A549 treated with dexamethasone at 1 μM for 4 hours (cell line): ENCODE measurements around the gene GJC2. TPM values are rescaled to one million over a fixed set of nuclear protein-coding genes. Genes with fewer than 3 reads are reported as not detected.

Source experiments
- total RNA-seq: library from RNA; stranded (reverse); fragments of 200-300 nt; extraction: Qiagen RNA extraction; gene quantifications from 5 replicates; pipeline ENCODE4 v1.2.3, GENCODE V29; 2022

The GJC2 gene
- 0.14 to 0.47 TPM (median 0.27 TPM) in 5 replicates for total RNA-seq

DNA sequence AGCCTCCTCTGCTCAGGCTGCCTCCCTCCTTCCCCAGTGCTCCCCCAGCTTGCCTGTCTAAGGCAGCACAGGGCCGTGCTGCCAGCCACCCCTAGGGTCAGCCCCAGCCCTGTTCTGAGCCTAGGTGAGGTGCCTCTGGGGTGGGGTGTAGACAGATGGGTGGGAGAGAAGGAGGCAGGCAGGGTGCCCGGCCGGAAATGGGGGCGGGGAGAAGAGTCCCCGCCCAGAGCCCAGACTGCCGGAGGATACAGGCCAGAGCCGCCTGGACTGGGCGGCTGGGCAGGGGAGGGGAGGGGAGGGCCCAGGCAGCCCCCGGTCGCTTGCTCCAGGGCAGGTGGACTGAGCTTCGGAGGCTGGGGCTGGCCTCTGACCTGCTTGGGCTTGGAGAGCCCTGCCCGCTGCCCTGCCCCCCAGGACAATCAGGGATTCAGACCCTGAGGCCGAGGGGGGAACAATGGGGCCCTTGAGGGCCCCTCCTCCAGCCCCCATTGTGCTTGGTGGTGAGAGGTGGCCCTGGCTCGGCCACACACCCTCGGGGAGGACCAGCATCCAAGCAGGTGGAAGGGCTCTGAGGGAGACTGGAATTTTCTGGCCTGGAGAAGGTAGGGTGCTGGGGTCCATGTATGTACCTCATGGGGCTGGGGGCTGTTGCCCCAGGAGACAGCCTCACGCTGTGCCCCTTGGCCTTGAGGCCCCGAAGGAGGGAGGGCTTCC, at the start of gene GJC2:
Gene GJC2 (plus strand): TSS at position 525 of the 714 bp plus-strand sequence. CDS start 7,829 bp downstream, outside the sequence.

GRCh38 chr1:228102791-228103620, 46.7 kb upstream of the GJC2 start, which contains the start of gene C1orf35:
TSS of gene C1orf35 (minus strand) at chr1:228103325. CDS start at chr1:228103227, 98 bp downstream.

GRCh38 chr1:228109073-228109961, 40.4 kb upstream of the GJC2 start, which contains the start of gene MRPL55:
TSS of gene MRPL55 (minus strand) at chr1:228109299. CDS start at chr1:228108260, 1,039 bp downstream.

DNA sequence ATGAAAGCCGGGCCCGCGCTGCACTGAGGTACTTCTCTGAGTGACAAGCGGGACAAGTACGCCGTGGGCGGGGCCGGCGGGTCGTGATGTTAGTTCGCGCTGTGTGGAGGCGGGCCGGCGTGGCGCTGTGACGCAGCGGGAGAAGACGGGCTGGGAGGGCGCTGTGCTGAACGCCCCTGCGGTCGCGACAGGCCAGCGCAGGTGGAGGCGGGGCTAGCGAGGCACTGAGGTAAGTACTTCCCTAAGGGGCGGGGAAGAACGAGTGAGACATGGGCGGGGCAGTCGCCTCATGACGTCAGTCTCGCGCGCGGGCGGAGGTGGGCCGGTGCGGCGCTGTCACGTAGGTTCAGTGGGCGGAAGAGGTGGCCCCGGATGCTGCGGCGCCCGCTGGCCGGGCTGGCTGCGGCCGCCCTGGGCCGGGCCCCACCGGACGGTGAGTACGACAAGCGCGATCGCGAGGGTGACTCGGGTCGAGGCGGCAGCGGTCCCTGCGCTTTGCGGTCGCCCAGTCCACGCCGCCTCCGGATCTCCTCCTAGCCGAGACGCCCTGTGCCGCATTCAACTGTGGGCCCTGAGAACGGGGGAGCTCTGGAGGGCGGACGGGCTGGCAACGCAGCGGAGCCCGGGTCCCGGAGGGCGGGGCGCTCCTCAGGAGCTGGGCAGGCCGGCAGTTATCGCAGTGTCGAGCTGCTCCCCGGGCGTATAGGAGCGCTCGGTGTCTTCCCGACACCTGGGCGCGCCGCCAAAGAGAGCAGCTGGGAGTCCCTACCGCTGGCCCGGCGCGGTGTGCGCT, 9.6 kb upstream of the GJC2 start, which contains the start of gene GUK1:
Gene GUK1 (plus strand): TSS at position 349 of the 793 bp plus-strand sequence. CDS start 24 bp downstream, at position 373.

GRCh38 chr1:228165372-228166169, 15.8 kb downstream of the GJC2 start, which contains the start of gene IBA57:
TSS of gene IBA57 (plus strand) at chr1:228165804. CDS start at chr1:228165817, 13 bp downstream.

DNA sequence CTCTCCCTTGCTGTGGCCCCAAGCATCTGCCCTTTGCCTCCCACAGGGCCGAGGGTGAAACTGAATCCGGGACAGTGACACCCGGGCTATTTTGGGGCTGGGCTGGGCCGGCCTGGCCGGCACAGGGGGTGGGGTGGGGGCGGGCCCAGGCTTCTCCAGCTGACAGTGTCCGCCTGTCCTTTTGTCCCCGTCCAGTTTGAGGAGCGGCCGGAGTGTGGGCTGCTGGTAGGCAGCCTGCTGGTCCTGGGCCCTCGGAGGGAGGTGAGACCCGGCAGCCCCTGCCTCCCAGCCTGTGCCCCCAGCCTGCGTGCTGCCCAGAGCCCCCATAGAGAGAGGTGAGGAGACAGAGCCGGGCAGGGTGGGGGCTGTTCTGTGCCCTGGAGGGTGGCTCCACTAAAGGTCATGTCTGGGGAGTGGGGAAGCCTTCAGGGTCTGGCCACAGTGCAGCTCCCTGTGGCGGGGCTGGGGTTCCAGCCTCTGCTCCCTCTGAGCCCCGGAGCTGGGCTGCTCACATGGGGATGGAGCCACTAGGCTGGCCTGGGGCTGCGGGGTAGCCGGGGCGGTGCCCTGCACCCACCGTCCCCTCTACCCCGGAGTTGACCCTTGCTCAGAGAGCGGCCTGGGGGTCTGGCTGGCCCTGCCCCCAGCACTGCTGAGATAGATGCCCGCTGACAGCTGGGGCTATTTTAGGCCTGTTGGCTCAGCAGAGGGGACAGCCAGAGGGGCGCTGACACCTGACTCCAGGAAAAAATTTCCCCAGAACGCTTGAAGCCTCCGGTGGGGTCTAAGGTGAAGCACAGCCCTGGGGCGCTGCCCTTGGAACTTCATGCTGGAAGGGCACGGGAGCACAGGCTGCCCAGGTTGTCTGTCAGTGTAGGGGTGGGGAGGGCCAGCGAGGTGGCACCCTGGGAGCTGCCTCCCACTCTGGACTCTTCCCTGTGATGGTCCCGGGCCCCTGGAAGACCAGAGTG, 58.4 kb downstream of the GJC2 start, which contains the start of gene OBSCN:
Gene OBSCN (plus strand): TSS at position 194 of the 971 bp plus-strand sequence. CDS start 3,740 bp downstream, outside the sequence.

Other genes with a start within 250 kb of the GJC2 start
- 5.0 to 6.7 TPM (median 5.7 TPM) in 5 replicates for gene WNT9A, start 202.0 kb upstream of the GJC2 start, total RNA-seq
- gene WNT3A, start 142.9 kb upstream of the GJC2 start, total RNA-seq: 0.02 to 0.07 TPM (median 0.04 TPM) in 4 of 5 replicates, not detected in the other
- 347 to 462 TPM (median 449 TPM) in 5 replicates for gene ARF1, start 67.2 kb upstream of the GJC2 start, total RNA-seq
- gene C1orf35, start 46.6 kb upstream of the GJC2 start, total RNA-seq: 29.6 to 36.8 TPM (median 33.9 TPM) in 5 replicates
- 66.7 to 74.9 TPM (median 69.3 TPM) in 5 replicates for gene MRPL55, start 40.6 kb upstream of the GJC2 start, total RNA-seq
- gene GUK1, start 9.7 kb upstream of the GJC2 start, total RNA-seq: 108 to 153 TPM (median 145 TPM) in 5 replicates
- 2.8 to 5.7 TPM (median 5.1 TPM) in 5 replicates for gene IBA57, start 15.9 kb downstream of the GJC2 start, total RNA-seq
- 2.2 to 6.7 TPM (median 4.3 TPM) in 5 replicates for gene OBSCN, start 58.1 kb downstream of the GJC2 start, total RNA-seq